HFF-Myc (cell line): ENCODE data around the gene CAMTA1.
"Not testable (repeated sequence)": the region's sequence is repeated elsewhere in the genome, so short reads cannot be mapped to it uniquely, and the experiment has no call there.

Experiments used
- DNase-seq: peaks from one replicate; pipeline ENCODE4 v3.0.0-alpha.2; 2011; ENCODE audit warnings: low read depth; ENCODE audit errors: extremely low read depth
- H3K4me3 ChIP-seq: replicated peaks from 2 replicates; pipeline ENCODE4 v1.5.1; 2011; ENCODE audit warnings: low read depth, mild to moderate bottlenecking, control low read depth, low read length
- TF ChIP-seq, protein P1 (sequence below): IDR thresholded peaks from 2 replicates; pipeline ENCODE4 v1.5.1; 2012; ENCODE audit warnings: mild to moderate bottlenecking, low read depth, low read length, control low read depth; ENCODE audit errors: missing control alignments

Gene CAMTA1

GRCh38 chr1:7705048-7705907 lies 920.0 kb downstream of the CAMTA1 start:
- TF ChIP-seq, protein P1, sequence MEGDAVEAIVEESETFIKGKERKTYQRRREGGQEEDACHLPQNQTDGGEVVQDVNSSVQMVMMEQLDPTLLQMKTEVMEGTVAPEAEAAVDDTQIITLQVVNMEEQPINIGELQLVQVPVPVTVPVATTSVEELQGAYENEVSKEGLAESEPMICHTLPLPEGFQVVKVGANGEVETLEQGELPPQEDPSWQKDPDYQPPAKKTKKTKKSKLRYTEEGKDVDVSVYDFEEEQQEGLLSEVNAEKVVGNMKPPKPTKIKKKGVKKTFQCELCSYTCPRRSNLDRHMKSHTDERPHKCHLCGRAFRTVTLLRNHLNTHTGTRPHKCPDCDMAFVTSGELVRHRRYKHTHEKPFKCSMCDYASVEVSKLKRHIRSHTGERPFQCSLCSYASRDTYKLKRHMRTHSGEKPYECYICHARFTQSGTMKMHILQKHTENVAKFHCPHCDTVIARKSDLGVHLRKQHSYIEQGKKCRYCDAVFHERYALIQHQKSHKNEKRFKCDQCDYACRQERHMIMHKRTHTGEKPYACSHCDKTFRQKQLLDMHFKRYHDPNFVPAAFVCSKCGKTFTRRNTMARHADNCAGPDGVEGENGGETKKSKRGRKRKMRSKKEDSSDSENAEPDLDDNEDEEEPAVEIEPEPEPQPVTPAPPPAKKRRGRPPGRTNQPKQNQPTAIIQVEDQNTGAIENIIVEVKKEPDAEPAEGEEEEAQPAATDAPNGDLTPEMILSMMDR: no peak
- DNase-seq: no peak
- H3K4me3 ChIP-seq: no peak overlapping the region

- H3K4me3 ChIP-seq: no peak overlapping the region
These were observed 920.6 kb downstream of the CAMTA1 start for GRCh38 chr1:7705908-7706216.

GRCh38 chr1:7707527-7707926 lies 922.3 kb downstream of the CAMTA1 start:
- TF ChIP-seq, protein P1: no peak
- DNase-seq: peak; percentile 6

More at GRCh38 chr1:7705908-7706216, 920.6 kb downstream of the CAMTA1 start:
- TF ChIP-seq, protein P1: no peak
- DNase-seq: no peak

DNA sequence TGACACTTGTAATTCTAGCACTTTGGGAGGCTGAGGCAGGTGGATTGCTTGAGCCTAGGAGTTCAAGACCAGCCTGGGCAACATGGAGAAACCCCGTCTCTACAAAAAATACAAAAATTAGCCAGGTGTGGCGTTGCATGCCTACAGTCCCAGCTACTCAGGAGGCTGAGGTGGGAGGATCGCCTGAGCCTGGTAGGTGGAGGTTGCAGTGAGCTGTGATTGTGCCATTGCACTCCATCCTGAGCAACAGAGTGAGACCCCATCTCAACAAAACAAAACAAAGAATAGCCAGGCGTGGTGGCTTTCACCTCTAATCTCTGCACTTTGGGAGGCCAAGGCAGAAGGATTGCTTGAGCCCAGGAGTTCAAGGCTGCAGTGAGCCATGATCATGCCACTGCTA lies 922.8 kb downstream of the CAMTA1 start:
- not testable (repeated sequence) for DNase-seq, H3K4me3 ChIP-seq

More at GRCh38 chr1:7707527-7707926, 922.3 kb downstream of the CAMTA1 start:
- no peak overlapping the region for H3K4me3 ChIP-seq

- TF ChIP-seq, protein P1: no peak
- DNase-seq: no peak
- H3K4me3 ChIP-seq: no peak overlapping the region
These were observed 925.6 kb downstream of the CAMTA1 start for GRCh38 chr1:7710859-7711258.

DNA sequence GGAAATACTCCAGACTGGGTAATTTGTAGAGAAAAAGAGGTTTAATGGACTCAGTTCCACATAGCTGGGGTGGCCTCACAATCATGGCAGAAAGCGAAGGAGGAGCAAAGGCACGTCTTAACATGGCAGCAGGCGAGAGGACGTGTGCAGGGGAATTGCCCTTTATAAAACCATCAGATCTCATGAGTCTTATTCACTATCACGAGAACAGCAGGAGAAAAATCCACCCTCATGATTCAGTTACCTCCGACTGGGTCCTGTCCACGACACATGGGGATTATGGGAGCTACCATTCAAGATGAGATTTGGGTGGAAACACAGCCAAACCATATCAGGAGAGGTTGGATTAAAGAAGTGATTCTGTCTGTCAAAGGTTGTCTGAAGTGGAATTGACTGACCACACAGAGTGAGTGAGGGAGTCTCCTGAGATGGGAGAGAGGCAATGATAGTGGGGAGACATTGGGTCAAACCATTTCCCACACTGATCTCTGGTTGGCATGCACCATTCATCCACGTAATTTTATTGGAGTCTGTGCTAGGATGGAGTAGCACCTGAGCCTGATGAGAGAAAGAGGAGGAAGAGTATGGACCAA lies 927.6 kb downstream of the CAMTA1 start:
- no peak for DNase-seq
- no peak overlapping the region for H3K4me3 ChIP-seq
- TF ChIP-seq, protein P1: no peak

DNA sequence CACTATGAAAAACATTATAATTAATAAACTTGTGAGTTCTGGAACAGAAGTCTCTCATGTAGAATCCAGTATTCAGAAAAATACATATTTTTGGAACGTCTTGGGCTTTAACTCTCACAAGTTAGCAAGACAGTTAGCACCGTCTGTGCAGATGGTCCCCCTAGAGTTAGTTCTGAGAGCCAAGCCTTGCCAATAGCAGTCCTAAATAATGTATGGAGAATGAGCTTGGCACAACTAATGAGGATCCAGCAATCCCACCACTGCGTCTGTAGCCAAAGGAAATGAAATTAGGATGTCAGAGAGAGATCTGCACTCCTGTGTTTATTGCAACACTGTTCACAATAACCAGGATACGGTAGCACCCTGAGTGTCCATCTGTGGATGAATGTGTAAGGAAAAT lies 931.3 kb downstream of the CAMTA1 start:
- no peak overlapping the region for H3K4me3 ChIP-seq
- TF ChIP-seq, protein P1: no peak
- no peak for DNase-seq
